HT-29 (cell line): Measurements from ENCODE around the gene ACD. TPM values are rescaled to one million over a fixed set of nuclear protein-coding genes. Genes with fewer than 3 reads are reported as not detected.
A peak's percentile ranks its signal among the peaks of the same experiment; 100 is the strongest.

ENCODE experiments used
- DNase-seq: peaks from one replicate; pipeline ENCODE4 v3.0.0-alpha.2; 2015; ENCODE audit warnings: low spot score
- total RNA-seq: library from RNA; depleted of rRNA; stranded (reverse); fragments of >200 nt; shearing (Covaris generic); gene quantifications from 2 replicates; pipeline ENCODE4 v1.2.3, GENCODE V29; 2014; rRNA removed

The ACD gene
- total RNA-seq, 1 experiment from 2014 or later: 79.6 TPM

DNA sequence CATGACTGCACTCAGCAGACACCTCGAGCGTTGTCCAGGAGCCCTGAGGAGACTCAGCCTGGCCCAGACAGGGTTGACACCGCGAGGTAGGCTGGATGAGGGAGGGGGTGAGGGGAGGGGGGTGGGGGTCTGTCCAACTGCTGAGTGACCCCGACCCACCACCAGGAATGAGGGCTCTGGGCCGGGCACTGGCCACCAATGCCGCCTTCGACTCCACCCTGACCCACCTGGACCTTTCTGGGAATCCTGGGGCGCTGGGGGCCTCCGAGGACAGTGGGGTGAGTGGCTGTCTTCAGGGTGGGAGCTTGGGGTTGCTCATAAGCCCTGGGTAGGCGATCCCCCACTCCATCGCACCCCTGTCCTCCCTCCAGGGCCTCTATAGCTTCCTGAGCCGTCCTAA lies 12.4 kb downstream of the ACD start:
- no peak for DNase-seq

DNA sequence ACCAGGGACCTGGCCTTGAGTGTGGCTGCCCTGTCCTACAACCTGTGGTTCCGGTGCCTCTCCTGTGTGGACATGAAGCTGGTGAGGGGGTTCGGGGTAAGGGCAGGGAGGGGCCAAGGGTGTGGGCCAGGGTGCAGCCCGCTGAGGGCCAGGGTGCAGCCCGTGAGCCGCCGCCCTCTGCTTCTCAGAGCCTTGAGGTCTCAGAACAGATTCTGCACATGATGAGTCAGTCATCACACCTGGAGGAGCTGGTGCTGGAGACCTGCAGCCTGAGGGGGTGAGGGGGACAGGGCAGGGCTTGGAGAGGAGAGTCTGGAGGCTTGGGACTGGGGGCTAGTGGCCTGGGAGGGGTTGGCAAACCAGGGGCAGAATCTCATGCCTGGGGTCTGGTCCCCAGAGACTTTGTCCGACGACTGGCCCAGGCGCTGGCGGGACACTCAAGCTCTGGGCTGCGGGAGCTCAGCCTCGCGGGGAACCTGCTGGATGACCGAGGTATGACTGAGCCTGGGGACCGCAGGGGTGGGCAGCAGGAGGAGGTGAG lies 12.9 kb downstream of the ACD start:
- DNase-seq: no peak

GRCh38 chr16:67645397-67646121 lies 14.5 kb downstream of the ACD start:
- no peak for DNase-seq

- DNase-seq: no peak
Observed at GRCh38 chr16:67644038-67644437, 16.0 kb downstream of the ACD start.

GRCh38 chr16:67641779-67642708 lies 18.0 kb downstream of the ACD start:
- no peak for DNase-seq

DNA sequence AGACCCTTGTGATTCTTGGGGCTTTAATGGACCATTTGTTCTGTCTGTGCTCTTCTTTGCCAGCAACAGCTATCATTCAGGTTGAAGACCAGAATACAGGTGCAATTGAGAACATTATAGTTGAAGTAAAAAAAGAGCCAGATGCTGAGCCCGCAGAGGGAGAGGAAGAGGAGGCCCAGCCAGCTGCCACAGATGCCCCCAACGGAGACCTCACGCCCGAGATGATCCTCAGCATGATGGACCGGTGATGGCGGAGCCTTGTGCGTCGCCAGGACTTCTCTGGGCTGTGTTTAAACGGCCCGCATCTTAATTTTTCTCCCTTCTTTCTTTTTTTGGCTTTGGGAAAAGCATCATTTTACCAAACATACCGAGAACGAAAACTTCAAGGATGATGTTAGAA lies 22.4 kb downstream of the ACD start:
- no peak for DNase-seq

DNA sequence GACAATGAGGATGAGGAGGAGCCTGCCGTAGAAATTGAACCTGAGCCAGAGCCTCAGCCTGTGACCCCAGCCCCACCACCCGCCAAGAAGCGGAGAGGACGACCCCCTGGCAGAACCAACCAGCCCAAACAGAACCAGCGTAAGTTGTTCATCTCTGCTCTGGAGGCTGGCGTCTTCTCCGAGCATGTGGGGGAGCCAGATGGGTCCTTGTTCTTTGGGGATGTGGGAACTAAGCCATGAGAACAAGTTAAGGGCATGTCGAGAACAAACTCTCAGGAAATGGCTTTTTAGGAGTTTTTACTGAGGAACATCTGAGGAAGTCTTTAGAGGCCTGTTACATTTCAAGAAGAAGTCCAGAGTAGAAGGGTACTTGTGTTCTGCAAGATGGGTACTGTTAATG lies 23.3 kb downstream of the ACD start:
- no peak for DNase-seq

GRCh38 chr16:67632415-67633172 lies 27.5 kb downstream of the ACD start:
- DNase-seq: peak; percentile 0

DNA sequence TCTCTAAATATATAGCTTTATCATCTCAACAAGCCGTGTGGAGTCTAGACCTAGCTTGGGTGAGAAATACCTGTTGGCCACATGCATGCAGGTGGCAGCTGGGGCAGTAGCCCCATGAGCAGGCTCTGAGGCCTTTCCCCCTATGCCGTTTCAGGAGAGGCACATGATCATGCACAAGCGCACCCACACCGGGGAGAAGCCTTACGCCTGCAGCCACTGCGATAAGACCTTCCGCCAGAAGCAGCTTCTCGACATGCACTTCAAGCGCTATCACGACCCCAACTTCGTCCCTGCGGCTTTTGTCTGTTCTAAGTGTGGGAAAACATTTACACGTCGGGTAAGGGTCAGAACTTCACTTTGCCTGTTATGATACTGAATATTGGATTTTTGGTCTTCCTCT lies 31.8 kb downstream of the ACD start:
- no peak for DNase-seq

- DNase-seq: peak; percentile 10
Observed at GRCh38 chr16:67613808-67614207, 46.3 kb downstream of the ACD start.

DNA sequence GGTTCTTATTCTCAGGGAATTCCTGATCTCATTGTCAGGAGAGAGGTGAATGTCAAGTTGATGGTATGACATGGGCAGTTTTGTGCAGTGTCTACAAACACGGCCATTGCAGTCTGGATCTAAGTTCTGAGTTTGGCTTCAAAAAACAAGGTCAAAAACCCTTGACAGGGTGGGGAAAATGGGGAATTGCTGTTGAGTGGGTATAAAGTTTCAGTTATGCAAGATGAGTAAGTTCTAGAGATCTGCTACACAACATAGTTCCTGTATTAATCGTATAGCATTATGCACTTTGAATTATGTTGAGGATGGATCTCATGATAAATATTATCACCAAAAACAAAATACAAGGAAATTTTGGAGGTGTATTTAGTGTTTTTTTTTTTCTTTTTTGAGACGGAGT lies 51.7 kb downstream of the ACD start:
- DNase-seq: no peak

Other genes with a start within 250 kb of the ACD start
- gene ZDHHC1, start 243.8 kb downstream of the ACD start, total RNA-seq: 21.5 and 24.4 TPM in 2 replicates
- gene HSD11B2, start 229.1 kb downstream of the ACD start, total RNA-seq: 18.3 and 23.2 TPM in 2 replicates
- 97.6 and 99.5 TPM in 2 replicates for gene ATP6V0D1, start 179.1 kb downstream of the ACD start, total RNA-seq
- not detected in 2 replicates for gene AGRP, start 176.7 kb downstream of the ACD start, total RNA-seq
- 22.8 and 23.8 TPM in 2 replicates for gene RIPOR1, start 131.4 kb downstream of the ACD start, total RNA-seq
- 28.3 and 36.4 TPM in 2 replicates for gene CTCF, start 97.7 kb downstream of the ACD start, total RNA-seq
- 0.81 and 2.7 TPM in 2 replicates for gene CARMIL2, start 15.1 kb downstream of the ACD start, total RNA-seq
- 24.9 and 38.1 TPM in 2 replicates for gene PARD6A, start 700 bp upstream of the ACD start, total RNA-seq
- gene ENKD1, start 6.5 kb upstream of the ACD start, total RNA-seq: 52.6 and 58.8 TPM in 2 replicates
- 0.38 and 0.99 TPM in 2 replicates for gene C16orf86, start 6.6 kb upstream of the ACD start, total RNA-seq
- 16.8 and 19.7 TPM in 2 replicates for gene GFOD2, start 59.1 kb upstream of the ACD start, total RNA-seq
- gene RANBP10, start 146.3 kb upstream of the ACD start, total RNA-seq: 6.7 and 8.3 TPM in 2 replicates
- gene TSNAXIP1, start 146.6 kb upstream of the ACD start, total RNA-seq: 1.1 TPM in 1 of 2 replicates, not detected in the other
- 66.3 and 80.9 TPM in 2 replicates for gene THAP11, start 182.1 kb upstream of the ACD start, total RNA-seq
- gene NUTF2, start 186.7 kb upstream of the ACD start, total RNA-seq: 158 and 183 TPM in 2 replicates
- 42.8 and 43.2 TPM in 2 replicates for gene CENPT, start 187.4 kb upstream of the ACD start, total RNA-seq
- 107 and 121 TPM in 2 replicates for gene EDC4, start 212.8 kb upstream of the ACD start, total RNA-seq
- 0.64 and 2.5 TPM in 2 replicates for gene NRN1L, start 224.6 kb upstream of the ACD start, total RNA-seq
- gene PSKH1, start 233.0 kb upstream of the ACD start, total RNA-seq: 11.5 and 15.1 TPM in 2 replicates